ENCODE results near the gene RNF212. TPM values are rescaled to one million over a fixed set of nuclear protein-coding genes. Genes with fewer than 3 reads are reported as not detected.

RNF212 gene
- total RNA-seq, 1 experiment from 2014 or later: 2.4 TPM

DNA sequence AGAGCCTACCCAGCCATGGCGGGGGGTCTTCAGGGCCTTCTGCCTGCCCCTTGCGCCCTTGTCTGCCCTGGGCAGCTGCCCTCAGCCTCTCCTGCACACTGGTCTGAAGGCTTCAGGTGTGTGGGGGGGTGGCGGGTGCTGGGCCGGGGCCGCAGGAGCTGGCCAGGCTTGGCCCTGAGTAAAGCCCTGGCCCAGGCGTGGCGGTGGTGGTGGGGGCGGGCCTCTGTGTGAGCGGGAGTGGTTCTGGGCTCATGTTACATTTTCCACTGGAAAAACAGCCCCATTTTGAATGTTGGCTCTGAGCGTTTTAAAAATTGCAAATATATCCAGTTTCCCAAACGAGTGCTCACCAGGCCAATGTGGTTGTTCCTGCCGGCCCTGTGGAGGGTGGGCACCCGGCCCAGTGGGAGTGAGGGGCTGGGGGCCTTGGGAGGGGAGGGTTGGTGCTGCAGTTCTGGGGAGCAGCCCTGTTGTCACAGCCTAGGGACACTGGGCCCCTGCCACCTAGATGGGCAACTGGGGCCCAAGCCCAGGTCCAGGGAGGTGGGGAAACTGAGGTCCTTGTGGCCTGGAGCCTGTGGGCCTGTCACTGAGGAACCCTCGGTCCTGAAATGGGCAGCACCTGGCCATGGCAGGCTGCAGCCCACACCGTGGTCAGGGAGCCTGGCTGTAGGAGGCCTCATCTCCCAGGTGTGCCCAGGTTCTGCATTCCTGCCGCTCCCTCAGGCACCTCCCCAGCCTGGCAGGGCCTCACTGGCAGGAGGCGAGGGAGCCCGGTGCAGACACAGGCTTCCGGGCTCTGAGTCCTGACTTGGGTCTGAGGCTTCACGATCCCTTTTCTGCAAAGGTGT lies 73.6 kb downstream of the RNF212 start:
- intact Hi-C loops (cut with micrococcal nuclease; ENCODE audit: unreplicated experiment): no loop called here
- TF ChIP-seq EZH2 (IDR thresholded peaks at IDR 0.05; ENCODE audit: borderline replicate concordance, low read depth, low read length, poor library complexity, severe bottlenecking): no peak
- TF ChIP-seq, protein P1, sequence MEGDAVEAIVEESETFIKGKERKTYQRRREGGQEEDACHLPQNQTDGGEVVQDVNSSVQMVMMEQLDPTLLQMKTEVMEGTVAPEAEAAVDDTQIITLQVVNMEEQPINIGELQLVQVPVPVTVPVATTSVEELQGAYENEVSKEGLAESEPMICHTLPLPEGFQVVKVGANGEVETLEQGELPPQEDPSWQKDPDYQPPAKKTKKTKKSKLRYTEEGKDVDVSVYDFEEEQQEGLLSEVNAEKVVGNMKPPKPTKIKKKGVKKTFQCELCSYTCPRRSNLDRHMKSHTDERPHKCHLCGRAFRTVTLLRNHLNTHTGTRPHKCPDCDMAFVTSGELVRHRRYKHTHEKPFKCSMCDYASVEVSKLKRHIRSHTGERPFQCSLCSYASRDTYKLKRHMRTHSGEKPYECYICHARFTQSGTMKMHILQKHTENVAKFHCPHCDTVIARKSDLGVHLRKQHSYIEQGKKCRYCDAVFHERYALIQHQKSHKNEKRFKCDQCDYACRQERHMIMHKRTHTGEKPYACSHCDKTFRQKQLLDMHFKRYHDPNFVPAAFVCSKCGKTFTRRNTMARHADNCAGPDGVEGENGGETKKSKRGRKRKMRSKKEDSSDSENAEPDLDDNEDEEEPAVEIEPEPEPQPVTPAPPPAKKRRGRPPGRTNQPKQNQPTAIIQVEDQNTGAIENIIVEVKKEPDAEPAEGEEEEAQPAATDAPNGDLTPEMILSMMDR (conservative IDR thresholded peaks at IDR 0.05; ENCODE audit: low read depth, low read length): no peak
- Histone ChIP-seq H3K27me3 (replicated peaks; ENCODE audit: insufficient read depth, low read depth, low read length, poor library complexity) (peaks cover 13% of the 10 kb centered on the region), H3K4me1 (ENCODE audit: insufficient read depth, low read length, poor library complexity, severe bottlenecking) (no peaks in the 10 kb centered on the region), H3K4me3 (ENCODE audit: low read depth, low read length, poor library complexity, severe bottlenecking) (no peak overlapping the region), H3K27ac (ENCODE audit: low read depth, low read length, poor library complexity, severe bottlenecking) (no peak overlapping the region), H3K36me3 (ENCODE audit: insufficient read depth, low read length, poor library complexity, severe bottlenecking) (no peaks in the 10 kb centered on the region), H3K9me3 (ENCODE audit: low read depth, low read length, poor library complexity, severe bottlenecking) (no peaks in the 10 kb centered on the region)
- no peak for DNase-seq (ENCODE audit: low spot score)
- ChIA-PET CTCF (no interaction called here), POLR2A (ENCODE audit: low non-redundant PET) (no interaction called here)
- BruUV-seq (replicated peaks): no TSS peak

DNA sequence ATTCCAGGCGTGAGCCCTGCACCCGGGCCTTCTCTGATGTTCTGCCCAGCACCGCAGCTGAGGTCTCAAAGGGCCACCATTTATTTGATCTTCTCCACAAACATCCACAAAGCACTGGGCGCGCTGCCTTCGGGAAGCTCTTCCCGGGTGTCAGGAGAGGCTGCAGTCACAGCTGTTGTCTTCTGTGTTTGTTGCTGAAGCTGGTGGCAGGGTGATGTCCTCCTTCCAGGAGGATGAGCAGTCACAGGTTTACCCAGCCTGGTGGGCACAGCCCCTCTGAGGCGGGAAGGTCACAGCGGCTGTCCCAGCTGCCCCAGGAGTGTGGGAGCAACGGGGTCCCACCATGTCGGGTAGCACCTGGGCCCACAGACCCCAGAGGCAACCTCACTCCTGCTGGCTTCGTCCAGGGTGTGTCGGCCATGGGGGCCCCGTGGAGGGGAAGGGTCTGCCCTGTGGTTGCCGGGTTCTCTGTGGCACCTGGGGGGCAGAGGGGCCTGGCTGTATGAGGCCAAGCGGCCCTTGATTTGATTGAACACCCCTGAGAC lies 74.3 kb downstream of the RNF212 start:
- H3K4me3 ChIP-seq (ENCODE audit: low read depth, low read length, poor library complexity, severe bottlenecking): no peak overlapping the region
- no peaks in the 10 kb centered on the region for H3K36me3 ChIP-seq (ENCODE audit: insufficient read depth, low read length, poor library complexity, severe bottlenecking)
- ChIA-PET POLR2A (ENCODE audit: low non-redundant PET) (no interaction called here), CTCF (no interaction called here)
- BruUV-seq (replicated peaks): no TSS peak
- no peak overlapping the region for H3K27ac ChIP-seq (ENCODE audit: low read depth, low read length, poor library complexity, severe bottlenecking)
- intact Hi-C loops (cut with micrococcal nuclease; ENCODE audit: unreplicated experiment): no loop called here
- TF ChIP-seq, protein P1 (conservative IDR thresholded peaks at IDR 0.05; ENCODE audit: low read depth, low read length): no peak
- no peak for TF ChIP-seq EZH2 (IDR thresholded peaks at IDR 0.05; ENCODE audit: borderline replicate concordance, low read depth, low read length, poor library complexity, severe bottlenecking)
- no peak for DNase-seq (ENCODE audit: low spot score)
- H3K27me3 ChIP-seq (replicated peaks; ENCODE audit: insufficient read depth, low read depth, low read length, poor library complexity): peaks cover 6% of the 10 kb centered on the region
- H3K4me1 ChIP-seq (ENCODE audit: insufficient read depth, low read length, poor library complexity, severe bottlenecking): no peaks in the 10 kb centered on the region
- no peaks in the 10 kb centered on the region for H3K9me3 ChIP-seq (ENCODE audit: low read depth, low read length, poor library complexity, severe bottlenecking)

DNA sequence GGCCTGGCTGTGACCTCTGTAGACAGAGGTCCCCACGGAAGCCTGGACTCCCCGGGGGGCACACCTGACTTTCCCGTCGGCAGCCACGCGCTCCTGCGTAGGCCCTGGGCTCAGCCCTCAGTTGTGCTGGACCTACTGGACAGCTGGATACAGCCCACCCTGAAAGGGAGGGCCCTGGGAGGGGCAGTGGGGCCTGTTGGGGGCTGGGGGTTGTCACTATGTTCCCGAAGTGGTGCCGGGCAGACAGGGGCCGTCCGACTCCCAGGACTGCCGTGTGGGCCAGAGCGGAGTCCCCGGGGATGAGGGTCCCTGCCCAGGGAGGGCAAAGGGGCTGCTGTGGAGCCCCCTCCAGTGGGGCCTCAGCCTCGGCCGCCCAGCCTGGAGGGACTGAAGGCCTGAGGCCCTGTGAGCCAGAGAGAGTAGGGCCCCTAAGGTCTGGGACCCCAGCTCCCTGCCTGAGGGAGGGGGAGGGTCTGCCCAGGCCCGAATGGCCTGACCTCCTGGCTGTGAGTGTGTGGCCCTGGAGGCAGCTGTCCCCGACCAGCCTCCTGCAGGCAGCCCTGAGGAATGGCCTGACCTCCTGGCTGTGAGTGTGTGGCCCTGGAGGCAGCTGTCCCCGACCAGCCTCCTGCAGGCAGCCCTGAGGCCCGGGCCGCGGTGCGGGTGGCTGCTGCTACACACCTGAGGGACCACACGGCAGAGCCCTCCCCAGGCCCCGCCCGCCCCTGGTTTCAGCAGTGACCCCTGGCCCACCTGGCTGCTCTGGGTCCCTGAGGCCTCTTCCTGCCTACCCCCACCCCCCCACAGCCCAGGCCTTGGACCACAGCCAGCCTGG lies 76.2 kb downstream of the RNF212 start:
- intact Hi-C loops (cut with micrococcal nuclease; ENCODE audit: unreplicated experiment): no loop called here
- Histone ChIP-seq H3K27me3 (replicated peaks; ENCODE audit: insufficient read depth, low read depth, low read length, poor library complexity) (no peaks in the 10 kb centered on the region), H3K27ac (ENCODE audit: low read depth, low read length, poor library complexity, severe bottlenecking) (no peak overlapping the region), H3K4me3 (ENCODE audit: low read depth, low read length, poor library complexity, severe bottlenecking) (no peak overlapping the region), H3K9me3 (ENCODE audit: low read depth, low read length, poor library complexity, severe bottlenecking) (no peaks in the 10 kb centered on the region), H3K36me3 (ENCODE audit: insufficient read depth, low read length, poor library complexity, severe bottlenecking) (no peaks in the 10 kb centered on the region), H3K4me1 (ENCODE audit: insufficient read depth, low read length, poor library complexity, severe bottlenecking) (no peaks in the 10 kb centered on the region)
- BruUV-seq (replicated peaks): no TSS peak
- TF ChIP-seq EZH2 (IDR thresholded peaks at IDR 0.05; ENCODE audit: borderline replicate concordance, low read depth, low read length, poor library complexity, severe bottlenecking): no peak
- TF ChIP-seq, protein P1 (conservative IDR thresholded peaks at IDR 0.05; ENCODE audit: low read depth, low read length): no peak
- no peak for DNase-seq (ENCODE audit: low spot score)
- ChIA-PET POLR2A (ENCODE audit: low non-redundant PET) (no interaction called here), CTCF (no interaction called here)
